HG02981 (cell line): ENCODE data around the gene PORCN.
A peak's percentile ranks its signal among the peaks of the same experiment; 100 is the strongest.
"Not testable (repeated sequence)": the region's sequence is repeated elsewhere in the genome, so short reads cannot be mapped to it uniquely, and the experiment has no call there.

ENCODE experiments used
- ATAC-seq: cut with Tn5 transposase; IDR thresholded peaks from one replicate; pipeline ENCODE4 v1.9.1; 2021; ENCODE audit warnings: mild to moderate bottlenecking, moderate library complexity; ENCODE audit not compliant: unreplicated experiment

Gene PORCN

DNA sequence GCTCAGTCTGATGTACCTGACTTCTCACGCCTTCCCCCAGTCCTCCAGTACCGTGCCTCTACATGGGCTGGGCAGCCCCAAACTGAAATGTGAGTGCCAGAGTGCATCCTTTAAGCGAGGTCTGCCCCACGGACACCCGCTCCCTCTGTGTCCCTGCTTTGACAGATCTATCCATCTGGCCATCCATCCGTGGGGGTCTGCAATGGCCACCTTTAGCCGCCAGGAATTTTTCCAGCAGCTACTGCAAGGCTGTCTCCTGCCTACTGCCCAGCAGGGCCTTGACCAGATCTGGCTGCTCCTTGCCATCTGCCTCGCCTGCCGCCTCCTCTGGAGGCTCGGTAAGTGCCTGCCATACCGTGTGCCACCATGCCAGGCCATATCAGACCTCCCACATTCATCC is 827 bp downstream of the PORCN start:
- no peak for ATAC-seq

DNA sequence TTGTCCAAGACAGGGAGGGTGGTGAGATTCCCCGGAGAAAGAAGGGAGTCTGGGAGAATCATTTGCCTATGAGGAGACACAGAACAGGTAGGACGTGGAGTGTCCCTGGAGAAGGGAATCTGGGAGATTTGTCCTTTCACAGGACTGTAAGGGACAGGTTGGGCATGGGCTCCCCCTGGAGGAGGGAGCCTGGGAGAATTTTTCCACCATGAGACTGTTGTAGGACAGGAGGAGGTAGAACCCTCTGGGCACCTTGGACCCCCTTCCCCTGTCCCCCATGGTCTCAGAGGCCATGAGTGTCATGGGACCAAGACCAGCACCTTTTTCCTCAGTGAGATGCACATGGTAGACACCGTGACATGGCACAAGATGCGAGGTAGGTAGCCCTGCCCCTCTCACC is 2.8 kb downstream of the PORCN start:
- ATAC-seq = no peak

GRCh38 chrX:48512371-48512935 is 3.7 kb downstream of the PORCN start:
- no peak for ATAC-seq

- no peak for ATAC-seq
These were observed 4.9 kb downstream of the PORCN start for GRCh38 chrX:48513670-48514069.

DNA sequence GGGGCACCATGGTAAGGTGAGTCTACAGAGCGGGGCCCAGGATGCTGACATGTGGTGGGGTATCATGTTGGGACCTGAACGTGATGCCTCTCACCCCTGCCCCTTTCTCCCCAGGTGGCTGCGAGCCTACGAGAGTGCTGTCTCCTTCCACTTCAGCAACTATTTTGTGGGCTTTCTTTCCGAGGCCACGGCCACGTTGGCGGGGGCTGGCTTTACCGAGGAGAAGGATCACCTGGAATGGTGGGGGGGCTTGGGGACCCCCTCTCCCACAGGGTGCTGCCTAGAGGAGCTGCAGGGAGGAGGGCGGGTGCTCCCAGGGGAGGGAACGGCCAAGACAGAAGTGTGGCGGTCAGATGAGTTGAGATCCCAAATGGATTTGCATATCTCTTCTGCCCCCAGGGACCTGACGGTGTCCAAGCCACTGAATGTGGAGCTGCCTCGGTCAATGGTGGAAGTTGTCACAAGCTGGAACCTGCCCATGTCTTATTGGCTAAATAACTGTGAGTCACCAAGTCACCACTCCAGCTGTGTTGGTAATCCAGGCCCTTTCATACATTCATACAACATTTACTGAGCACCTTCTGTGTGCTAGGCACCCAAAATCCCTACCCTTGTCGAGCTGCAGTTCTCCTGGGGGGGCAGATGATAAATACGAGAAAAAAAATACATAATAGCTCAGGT is 5.5 kb downstream of the PORCN start:
- ATAC-seq = no peak

- no peak for ATAC-seq
These were observed 6.2 kb downstream of the PORCN start for GRCh38 chrX:48514868-48515460.

DNA sequence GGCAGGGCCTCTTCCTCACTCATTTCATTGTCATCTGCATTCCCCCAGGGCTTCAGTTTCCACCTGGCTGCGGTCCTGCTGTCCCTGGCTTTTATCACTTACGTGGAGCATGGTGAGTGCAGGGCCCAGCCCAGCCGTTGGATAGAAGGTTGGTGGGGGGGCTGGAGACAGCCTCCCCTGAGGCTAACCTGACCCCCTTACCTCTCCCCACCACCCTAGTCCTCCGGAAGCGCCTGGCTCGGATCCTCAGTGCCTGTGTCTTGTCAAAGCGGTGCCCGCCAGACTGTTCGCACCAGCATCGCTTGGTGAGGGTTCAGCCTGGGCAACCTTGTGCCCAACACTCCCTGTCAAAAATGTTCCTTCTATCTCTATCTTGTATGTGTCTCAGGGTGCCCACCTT is 7.0 kb downstream of the PORCN start:
- no peak for ATAC-seq

DNA sequence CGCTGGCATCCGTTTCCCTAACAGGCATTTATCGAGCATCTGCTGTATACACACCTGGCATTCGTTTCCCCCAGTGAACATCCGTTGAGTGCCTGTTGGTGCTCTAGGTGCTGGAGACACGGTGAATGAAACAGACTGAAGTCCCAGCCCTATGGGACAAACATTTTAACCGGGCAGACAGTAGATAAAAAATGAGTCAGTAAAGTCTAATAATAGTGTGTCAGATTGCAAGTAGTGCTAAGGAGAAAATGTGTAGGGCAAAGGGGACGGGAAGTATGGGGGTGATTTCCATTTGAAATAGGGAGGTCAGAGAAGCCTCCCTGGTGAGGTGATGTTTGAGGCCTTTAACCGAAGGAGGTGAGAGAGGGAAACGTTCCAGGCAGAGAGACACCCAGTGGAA is 7.5 kb downstream of the PORCN start:
- no peak for ATAC-seq

- no peak for ATAC-seq
These were observed 8.2 kb downstream of the PORCN start for GRCh38 chrX:48516987-48517386.

DNA sequence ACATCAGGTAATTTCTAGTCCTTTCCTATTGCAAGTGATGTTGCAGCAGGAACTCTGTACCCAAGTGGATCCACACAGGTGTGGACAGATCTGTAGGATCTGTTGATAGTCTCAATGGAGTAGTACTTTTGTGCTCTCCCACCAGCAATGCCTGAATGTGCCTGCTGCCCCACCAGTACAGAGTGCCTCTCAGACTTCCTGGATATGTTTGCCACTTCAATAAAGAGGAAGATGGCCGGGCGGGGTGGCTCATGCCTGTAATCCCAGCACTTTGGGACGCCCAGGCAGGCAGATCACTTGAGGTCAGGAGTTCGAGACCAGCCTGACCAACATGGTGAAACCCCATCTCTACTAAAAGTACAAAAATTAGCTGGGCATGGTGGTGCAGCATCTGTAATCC is 10.7 kb downstream of the PORCN start:
- not testable (repeated sequence) for ATAC-seq

- no peak for ATAC-seq
These were observed 11.7 kb downstream of the PORCN start for GRCh38 chrX:48520455-48520854.

GRCh38 chrX:48520976-48521352 is 12.2 kb downstream of the PORCN start:
- ATAC-seq = no peak

GRCh38 chrX:48521353-48522243 is 12.8 kb downstream of the PORCN start, which contains the start of gene EBP:
Gene EBP (plus strand): TSS chrX:48521808. CDS start chrX:48523772, 1,964 bp downstream.
- ATAC-seq = peak; percentile 96

- no peak for ATAC-seq
These were observed 13.5 kb downstream of the PORCN start for GRCh38 chrX:48522291-48522690.

GRCh38 chrX:48523682-48524081 is 14.9 kb downstream of the PORCN start:
- no peak for ATAC-seq

GRCh38 chrX:48525853-48526252 is 17.1 kb downstream of the PORCN start:
- ATAC-seq = not testable (repeated sequence)

GRCh38 chrX:48530736-48531135 is 21.9 kb downstream of the PORCN start:
- no peak for ATAC-seq

GRCh38 chrX:48531358-48531959 is 22.7 kb downstream of the PORCN start:
- ATAC-seq = no peak

GRCh38 chrX:48532161-48532560 is 23.4 kb downstream of the PORCN start:
- no peak for ATAC-seq

DNA sequence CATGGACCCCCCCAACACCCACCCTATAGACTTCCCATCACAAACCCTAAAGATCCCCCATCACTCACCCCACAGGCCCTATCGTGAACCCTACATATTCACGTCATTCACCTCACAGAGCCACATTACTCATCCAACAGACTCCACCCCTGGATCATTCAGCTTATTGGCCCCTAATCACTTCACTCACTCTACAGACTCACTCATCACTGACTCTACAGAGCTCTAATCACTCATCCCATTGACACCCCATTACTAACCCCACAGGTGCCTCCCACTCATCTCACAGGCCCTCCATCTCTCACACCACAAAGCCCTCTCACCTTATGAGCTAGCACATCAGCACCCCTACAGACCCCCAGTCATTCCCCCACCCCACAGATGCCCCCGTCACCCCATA is 24.4 kb downstream of the PORCN start:
- no peak for ATAC-seq
